CD4-positive, alpha-beta T cell treated with Interleukin-17A for 1 hour (primary cell): ENCODE data around the gene SH3BGRL3.
"Not testable (repeated sequence)": the region's sequence is repeated elsewhere in the genome, so short reads cannot be mapped to it uniquely, and the experiment has no call there.

Experiments
- DNase-seq: peaks from one replicate; pipeline ENCODE4 v3.0.0-alpha.2; 2020

SH3BGRL3 gene

GRCh38 chr1:26291939-26292338 lies 12.1 kb downstream of the SH3BGRL3 start:
- DNase-seq = no peak

GRCh38 chr1:26292735-26293134 lies 12.8 kb downstream of the SH3BGRL3 start:
- not testable (repeated sequence) for DNase-seq

GRCh38 chr1:26293911-26294463 lies 14.1 kb downstream of the SH3BGRL3 start:
- DNase-seq = no peak

- DNase-seq = no peak
These were observed 15.6 kb downstream of the SH3BGRL3 start for GRCh38 chr1:26295194-26296138.

- DNase-seq = no peak
These were observed 16.6 kb downstream of the SH3BGRL3 start for GRCh38 chr1:26296340-26297056.

GRCh38 chr1:26297057-26297790 lies 17.3 kb downstream of the SH3BGRL3 start:
- DNase-seq = no peak

GRCh38 chr1:26297791-26298124 lies 17.9 kb downstream of the SH3BGRL3 start:
- DNase-seq = no peak

GRCh38 chr1:26300578-26301275 lies 20.8 kb downstream of the SH3BGRL3 start:
- DNase-seq = no peak

- no peak for DNase-seq
These were observed 23.0 kb downstream of the SH3BGRL3 start for GRCh38 chr1:26302733-26303405.

GRCh38 chr1:26305667-26306289 lies 25.9 kb downstream of the SH3BGRL3 start:
- DNase-seq = no peak

GRCh38 chr1:26306290-26307229 lies 26.7 kb downstream of the SH3BGRL3 start, which contains the start of gene UBXN11:
Gene UBXN11, minus strand, starts transcription at chr1:26306636. Its CDS starts 3,753 bp downstream, at chr1:26302883.
- DNase-seq = peak; percentile 96

GRCh38 chr1:26307363-26307781 lies 27.5 kb downstream of the SH3BGRL3 start:
- peak; percentile 59 for DNase-seq

- DNase-seq = not testable (repeated sequence)
These were observed 28.3 kb downstream of the SH3BGRL3 start for GRCh38 chr1:26307966-26308899.

GRCh38 chr1:26314501-26314900 lies 34.6 kb downstream of the SH3BGRL3 start:
- no peak for DNase-seq

- DNase-seq = no peak
These were observed 36.3 kb downstream of the SH3BGRL3 start for GRCh38 chr1:26315874-26316850.

- no peak for DNase-seq
These were observed 37.3 kb downstream of the SH3BGRL3 start for GRCh38 chr1:26317146-26317545.

GRCh38 chr1:26317612-26318337 lies 37.9 kb downstream of the SH3BGRL3 start, which contains the start of gene CD52:
Gene CD52, plus strand, starts transcription at chr1:26317958. Its CDS starts 60 bp downstream, at chr1:26318018.
- peak; percentile 85 for DNase-seq
